Measurements from ENCODE around the gene PARD3. TPM values are rescaled to one million over a fixed set of nuclear protein-coding genes. Genes with fewer than 3 reads are reported as not detected.

Gene PARD3
- total and polyA plus RNA-seq, 10 of the 15 experiments (the other 5 are each of a cell fraction or from before 2014, with no cell fraction given), result 2.6 to 43.1 (median 13.9) TPM

GRCh38 chr10:34649385-34649784 lies 165.7 kb downstream of the PARD3 start (continued):
- no peak for TF ChIP-seq PKNOX1 (IDR thresholded peaks at IDR 0.05)

GRCh38 chr10:34648919-34649318 lies 166.2 kb downstream of the PARD3 start:
- 24% methylated on average over 5 of the region's 5 CpGs for WGBS (ENCODE audit: insufficient coverage, insufficient replicate concordance, low lambda C conversion rate, missing lambda C conversion rate)
- SMC1A ChIA-PET (ENCODE audit: uncharacterized antibody, unreplicated experiment), result interaction anchor here (1.9 to 3.8 kb wide), 2 partner anchors 10 to 12 kb away, joined by 5 to 28 read pairs; no protein-coding TSS in a partner anchor

More at GRCh38 chr10:34648919-34649318, 166.2 kb downstream of the PARD3 start:
- H3K9ac ChIP-seq (ENCODE audit: control insufficient read depth, insufficient read depth, low read length), result no peak overlapping the region
- no peak overlapping the region for H3K4me2 ChIP-seq (ENCODE audit: control insufficient read depth, insufficient read depth)
- no peaks in the 10 kb centered on the region for H4K20me1 ChIP-seq (ENCODE audit: control insufficient read depth, insufficient read depth)
- DNase-seq (ENCODE audit: low read depth, low spot score) (no peak), ATAC-seq (peak; percentile 58), FAIRE-seq (no peak)
- no TSS peak for BruUV-seq (replicated peaks)
- in situ Hi-C loops (cut with MboI), result loop anchor here (25.0 kb wide), 1 partner anchor 1462 kb away; no protein-coding TSS in a partner anchor
- TF ChIP-seq BACH1 (IDR thresholded peaks at IDR 0.05; ENCODE audit: borderline replicate concordance) (no peak), KAT2A (conservative IDR thresholded peaks at IDR 0.05; ENCODE audit: control insufficient read depth, low read depth, low read length) (no peak), RCOR1 (conservative IDR thresholded peaks at IDR 0.05; ENCODE audit: low read depth, low read length) (no peak), CREM (IDR thresholded peaks at IDR 0.05; ENCODE audit: low read depth) (no peak), ZZZ3 (IDR thresholded peaks at IDR 0.05; ENCODE audit: control insufficient read depth, insufficient read length, low read depth) (no peak), GATAD2B (conservative IDR thresholded peaks at IDR 0.05; ENCODE audit: low read depth) (no peak), FOXM1 (IDR thresholded peaks at IDR 0.05; ENCODE audit: low read depth, low read length) (no peak), NR2C1 (IDR thresholded peaks at IDR 0.05) (no peak), SREBF1 (IDR thresholded peaks at IDR 0.05; ENCODE audit: low read length) (no peak), CTCF (IDR thresholded peaks at IDR 0.05 in 2 of 3, conservative IDR thresholded peaks at IDR 0.05 in 1 of 3; ENCODE audit: control insufficient read depth in 2 of 3, extremely low read depth in 1 of 3, insufficient read depth in 1 of 3, low read depth in 3 of 3, low read length in 3 of 3) (no peak), STAT3 (IDR thresholded peaks at IDR 0.05; ENCODE audit: low read depth, low read length) (no peak), BRCA1 (IDR thresholded peaks at IDR 0.05; ENCODE audit: low read depth, low read length) (no peak), BCLAF1 (IDR thresholded peaks at IDR 0.05) (no peak), SUZ12 (IDR thresholded peaks at IDR 0.05; ENCODE audit: unreplicated experiment) (no peak)
- no peaks in the 10 kb centered on the region for H3K9me3 ChIP-seq (replicated peaks; ENCODE audit: control insufficient read depth, insufficient read depth, low read length)
- no peaks in the 10 kb centered on the region for H3K36me3 ChIP-seq (ENCODE audit: control insufficient read depth in 2 of 2, insufficient read depth in 2 of 2, low read length in 1 of 2)
- intact Hi-C loops (cut with micrococcal nuclease; ENCODE audit: unreplicated experiment), result no loop called here
- no peaks in the 10 kb centered on the region for H3K4me1 ChIP-seq (ENCODE audit: control insufficient read depth, insufficient read depth, low read length)
- H3K27ac ChIP-seq (ENCODE audit: control insufficient read depth, insufficient read depth), result no peak overlapping the region
- POLR2A ChIA-PET, result no interaction called here
- H3K4me3 ChIP-seq, result no peak overlapping the region
- CTCF ChIA-PET, result interaction anchor here (1.4 to 3.2 kb wide), 2 partner anchors 10 kb away, joined by 5 to 25 read pairs; no protein-coding TSS in a partner anchor
- no peak overlapping the region for H2AFZ ChIP-seq (ENCODE audit: control insufficient read depth, low read depth, low read length)
- no peaks in the 10 kb centered on the region for H3K79me2 ChIP-seq (ENCODE audit: control insufficient read depth, insufficient read depth, low read length)
- no peaks in the 10 kb centered on the region for H3K27me3 ChIP-seq (replicated peaks in 1 of 2; ENCODE audit: control insufficient read depth in 2 of 2, insufficient read depth in 2 of 2, low read length in 1 of 2)
- RAD21 ChIA-PET (ENCODE audit: unreplicated experiment), result interaction anchor here (1.9 to 3.3 kb wide), 2 partner anchors 11 to 266 kb away, joined by 4 to 15 read pairs; no protein-coding TSS in a partner anchor

Data from GM12878 (cell line).